A172 (cell line): Measurements from ENCODE around the gene SLCO3A1. TPM values are rescaled to one million over a fixed set of nuclear protein-coding genes. Genes with fewer than 3 reads are reported as not detected.

Experiments
- DNase-seq: peaks from one replicate; pipeline ENCODE4 v3.0.0-alpha.2; 2015; ENCODE audit warnings: low spot score
- total RNA-seq: library from RNA; depleted of rRNA; stranded (reverse); fragments of >200 nt; shearing (Covaris generic); gene quantifications from 2 replicates; pipeline ENCODE4 v1.2.3, GENCODE V29; 2014

The SLCO3A1 gene
- total RNA-seq, 1 experiment from 2014 or later, result 4.0 TPM

DNA sequence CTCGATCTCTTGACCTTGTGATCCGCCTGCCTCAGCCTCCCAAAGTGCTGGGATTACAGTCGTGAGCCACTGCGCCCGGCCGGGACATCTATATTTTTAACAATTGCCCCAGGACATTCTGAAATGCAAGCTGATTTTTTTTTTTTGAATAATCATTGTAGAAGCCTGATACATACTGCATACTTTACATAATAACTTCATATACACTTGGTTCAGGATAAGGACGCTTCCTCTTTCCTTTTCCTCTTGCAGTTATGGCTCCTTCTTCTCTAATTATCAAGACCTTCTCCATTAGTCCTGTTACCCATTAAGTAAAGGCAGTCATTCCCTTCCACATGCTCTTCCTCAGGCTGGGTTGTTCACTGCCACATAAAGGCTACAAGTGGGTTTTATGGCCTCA is 58.3 kb downstream of the SLCO3A1 start:
- no peak for DNase-seq

GRCh38 chr15:91912336-91912735 is 58.8 kb downstream of the SLCO3A1 start:
- DNase-seq, result no peak

DNA sequence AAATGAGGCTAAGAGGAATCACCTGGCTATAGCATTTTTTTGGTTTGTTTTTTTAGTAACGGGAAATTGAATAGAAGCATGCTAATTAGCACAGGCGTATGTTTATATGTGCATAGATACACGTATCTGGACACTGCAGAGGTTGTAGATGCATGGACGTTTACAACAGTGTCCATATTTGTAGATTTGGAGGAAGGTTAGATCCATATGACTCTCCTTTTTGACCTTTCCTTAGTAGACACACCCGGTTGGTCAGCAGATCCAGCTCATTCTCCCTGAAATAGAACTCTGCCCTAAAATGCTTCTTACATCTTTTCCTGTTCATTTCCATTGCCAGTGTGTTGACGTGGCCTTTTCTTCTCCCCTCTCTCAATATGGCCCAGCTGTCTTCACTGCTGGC is 60.1 kb downstream of the SLCO3A1 start:
- DNase-seq, result no peak

- DNase-seq, result no peak
These were observed 62.1 kb downstream of the SLCO3A1 start for GRCh38 chr15:91915576-91915975.

DNA sequence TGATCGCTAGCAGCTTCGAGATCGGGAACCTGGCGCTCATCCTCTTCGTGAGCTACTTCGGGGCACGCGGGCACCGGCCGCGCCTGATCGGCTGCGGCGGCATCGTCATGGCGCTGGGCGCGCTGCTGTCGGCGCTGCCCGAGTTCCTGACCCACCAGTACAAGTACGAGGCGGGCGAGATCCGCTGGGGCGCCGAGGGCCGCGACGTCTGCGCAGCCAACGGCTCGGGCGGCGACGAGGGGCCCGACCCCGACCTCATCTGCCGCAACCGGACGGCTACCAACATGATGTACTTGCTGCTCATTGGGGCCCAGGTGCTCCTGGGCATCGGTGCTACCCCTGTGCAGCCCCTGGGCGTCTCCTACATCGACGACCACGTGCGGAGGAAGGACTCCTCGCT is 62.5 kb downstream of the SLCO3A1 start:
- DNase-seq, result no peak

DNA sequence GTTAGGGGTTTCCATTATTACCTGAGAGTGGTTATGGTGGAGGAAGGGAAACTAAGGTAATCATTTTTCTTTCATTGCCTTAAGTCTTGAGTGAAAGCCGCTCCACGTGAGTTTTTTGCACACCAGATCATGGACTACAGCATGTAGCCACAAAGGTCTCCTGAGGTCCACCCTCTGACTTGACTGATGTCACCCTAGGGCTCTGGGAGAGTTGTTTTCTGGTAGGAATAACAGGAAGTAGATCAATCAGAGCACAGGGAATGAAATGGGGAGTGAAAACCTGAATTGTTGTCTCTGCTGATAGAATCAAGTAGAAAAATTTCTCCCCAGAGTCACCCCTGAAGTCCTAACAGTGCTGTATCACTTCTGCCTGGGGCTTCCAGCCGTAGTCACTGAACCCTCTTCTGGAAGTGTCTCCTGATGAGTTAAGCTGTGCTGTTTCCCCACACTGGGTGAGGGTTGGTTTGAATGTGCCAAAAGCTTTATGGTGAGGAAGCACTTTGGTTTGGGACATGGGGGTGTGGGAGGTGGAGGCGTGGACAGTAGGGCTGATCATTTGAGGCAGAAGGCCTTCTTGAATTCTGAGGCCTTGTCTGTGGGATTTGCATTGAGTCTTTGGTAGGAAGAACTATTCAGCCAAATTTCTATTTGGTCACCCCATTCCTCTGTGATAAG is 64.3 kb downstream of the SLCO3A1 start:
- no peak for DNase-seq

GRCh38 chr15:91919014-91919534 is 65.6 kb downstream of the SLCO3A1 start:
- DNase-seq, result no peak

DNA sequence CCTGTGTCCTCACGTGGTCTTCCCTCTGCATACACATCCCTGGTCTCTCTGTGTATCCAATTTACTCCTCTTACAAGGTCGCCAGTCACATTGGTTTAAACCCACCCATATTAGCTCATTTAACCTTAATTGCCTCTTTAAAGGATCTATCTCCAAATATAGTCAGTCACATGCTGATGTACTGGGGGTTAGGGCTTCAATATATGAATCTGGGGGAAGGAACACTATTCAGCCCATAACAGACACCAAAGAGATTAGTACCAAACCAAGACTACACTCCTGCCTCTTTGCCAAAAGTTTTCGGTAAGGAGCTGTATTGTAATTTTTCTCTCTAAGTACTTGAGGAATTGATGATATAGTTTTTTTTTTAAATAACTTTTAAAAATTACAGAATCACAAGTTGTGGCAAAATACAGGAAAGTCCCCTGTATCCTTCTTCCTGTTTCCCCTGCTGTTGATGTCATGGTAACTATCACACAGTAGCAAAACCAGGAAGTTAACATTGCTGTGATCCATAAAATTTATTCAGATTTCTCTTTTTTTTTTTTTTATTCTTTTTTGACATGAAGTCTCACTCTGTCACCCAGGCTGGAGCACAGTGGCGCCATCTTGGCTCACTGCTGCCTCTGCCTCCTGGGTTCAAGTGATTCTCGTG is 67.8 kb downstream of the SLCO3A1 start:
- no peak for DNase-seq

- DNase-seq, result no peak
These were observed 68.3 kb downstream of the SLCO3A1 start for GRCh38 chr15:91921843-91922198.

- no peak for DNase-seq
These were observed 69.4 kb downstream of the SLCO3A1 start for GRCh38 chr15:91922646-91923547.

GRCh38 chr15:91924183-91924582 is 70.7 kb downstream of the SLCO3A1 start:
- DNase-seq, result no peak

DNA sequence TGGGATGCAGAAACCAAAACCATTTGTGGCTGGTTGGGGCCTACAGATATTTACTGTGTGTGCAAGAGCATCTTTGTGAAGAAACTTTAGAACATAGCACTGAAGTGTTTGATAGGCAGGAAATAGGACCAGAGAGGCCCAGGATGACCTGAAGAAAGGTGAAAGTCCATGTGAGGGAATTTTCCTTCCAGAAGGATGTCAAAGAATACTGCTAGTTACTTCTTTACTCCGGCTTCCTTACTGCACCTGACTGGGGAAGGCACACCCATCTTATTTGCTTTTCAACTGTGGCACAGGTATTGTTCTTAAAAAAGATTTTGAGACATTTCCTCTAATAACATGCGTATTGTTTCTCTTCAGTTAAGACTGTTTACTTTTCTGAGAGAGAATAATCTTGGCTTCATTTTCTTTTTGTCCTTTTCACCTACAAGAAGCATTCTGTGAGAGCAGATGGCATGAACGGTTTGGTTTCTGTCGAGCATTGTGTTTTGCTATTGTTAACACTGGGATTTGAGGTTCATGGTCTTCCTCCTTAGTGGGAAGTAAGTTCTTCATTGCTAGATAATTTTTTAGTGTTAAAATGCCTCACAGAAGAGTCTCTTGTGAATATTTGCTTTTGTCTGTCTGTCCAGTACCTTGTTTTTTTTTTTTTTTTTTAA is 71.5 kb downstream of the SLCO3A1 start:
- no peak for DNase-seq

- no peak for DNase-seq
These were observed 72.3 kb downstream of the SLCO3A1 start for GRCh38 chr15:91925794-91926193.

DNA sequence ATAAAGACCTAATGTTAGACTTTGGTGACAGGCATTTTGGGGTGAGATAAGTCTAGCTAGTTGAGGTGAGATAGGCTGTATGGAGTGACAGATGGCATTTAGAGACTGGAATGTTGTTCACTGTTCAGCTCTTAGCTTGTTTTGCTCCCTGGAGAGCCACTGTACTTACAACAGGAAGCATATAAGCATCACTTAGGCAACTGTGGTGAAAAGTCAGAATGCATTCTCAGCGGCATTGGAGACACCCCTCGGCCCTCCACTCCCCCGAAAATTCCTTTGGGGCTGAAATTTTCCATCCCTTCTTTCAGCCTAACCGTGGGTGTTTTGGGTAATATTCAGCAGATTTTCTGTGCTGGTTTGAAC is 73.4 kb downstream of the SLCO3A1 start:
- no peak for DNase-seq

GRCh38 chr15:91927585-91927984 is 74.1 kb downstream of the SLCO3A1 start:
- DNase-seq, result no peak

GRCh38 chr15:91928675-91929074 is 75.2 kb downstream of the SLCO3A1 start:
- DNase-seq, result no peak

- DNase-seq, result no peak
These were observed 76.0 kb downstream of the SLCO3A1 start for GRCh38 chr15:91929509-91929908.

GRCh38 chr15:91930092-91930491 is 76.6 kb downstream of the SLCO3A1 start:
- no peak for DNase-seq

- no peak for DNase-seq
These were observed 82.8 kb downstream of the SLCO3A1 start for GRCh38 chr15:91936182-91936775.

DNA sequence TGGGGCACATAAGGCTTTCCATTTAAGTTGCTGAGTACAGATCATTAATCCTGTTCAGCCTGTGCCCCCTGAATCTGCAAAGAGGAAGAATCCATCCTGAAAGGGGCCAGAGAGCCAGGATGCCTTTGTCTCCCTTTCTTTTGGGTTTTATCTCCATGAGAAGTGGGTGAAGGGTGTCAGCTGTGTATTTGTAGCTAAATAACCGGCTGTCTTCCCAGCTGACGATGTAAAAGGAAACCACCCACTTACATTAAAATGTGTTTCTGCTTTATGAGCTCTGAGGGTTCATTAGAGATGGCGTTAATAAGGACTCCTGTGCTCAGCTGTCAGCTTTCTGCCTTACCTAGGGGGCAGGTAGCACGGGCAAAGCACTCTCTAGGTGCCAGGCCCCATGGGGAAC is 83.4 kb downstream of the SLCO3A1 start:
- no peak for DNase-seq

- no peak for DNase-seq
These were observed 84.6 kb downstream of the SLCO3A1 start for GRCh38 chr15:91938136-91938535.

DNA sequence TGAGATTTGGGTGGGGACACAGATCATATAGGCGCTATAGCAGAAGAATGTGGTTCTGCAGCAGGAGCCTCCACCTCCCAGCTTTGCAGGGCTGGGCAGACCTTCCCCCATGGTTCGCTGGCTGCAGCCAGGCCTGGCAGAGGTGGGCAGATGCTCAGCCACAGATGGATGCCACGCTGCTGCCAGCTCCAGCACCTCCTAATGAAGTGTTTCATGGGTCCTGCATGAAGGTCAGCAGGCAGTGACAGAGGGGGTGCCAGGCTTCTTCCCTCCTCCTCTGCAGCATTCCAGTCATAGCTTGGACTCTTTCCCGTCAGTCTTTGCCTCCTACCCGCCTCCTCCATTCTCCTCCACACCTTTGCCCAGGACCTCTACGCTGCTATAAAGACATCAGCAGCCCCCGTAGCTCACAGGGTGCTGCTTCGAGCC is 85.9 kb downstream of the SLCO3A1 start:
- DNase-seq, result no peak
